Uterus (tissue), 4 donors: ENCODE data around the gene HOXD10. TPM values are rescaled to one million over a fixed set of nuclear protein-coding genes. Genes with fewer than 3 reads are reported as not detected.

ENCODE experiments used
- DNase-seq, 2 donors: peaks; one replicate each; pipeline ENCODE4 v3.0.0-alpha.2; 2019 to 2020
- H3K27ac ChIP-seq, 2 donors: fragments of 200-600 bp; sonication (generic); 1 replicate in 1 of 2; 2 replicates in 1 of 2; pipeline ENCODE4 v1.5.1; 2016 to 2018
- H3K27me3 ChIP-seq, 2 donors: fragments of 200-600 bp; sonication (generic); one replicate each; pipeline ENCODE4 v1.5.1; 2018 to 2019; ENCODE audit warnings: control low read depth in 1 of 2
- H3K36me3 ChIP-seq, 2 donors: fragments of 200-600 bp; sonication (generic); one replicate each; pipeline ENCODE4 v1.5.1; 2019; ENCODE audit warnings: control low read depth in 1 of 2
- H3K4me1 ChIP-seq, 2 donors: fragments of 200-600 bp; sonication (generic); one replicate each; pipeline ENCODE4 v1.5.1; 2018 to 2019; ENCODE audit warnings: control low read depth in 1 of 2
- H3K4me3 ChIP-seq, 2 donors: fragments of 200-600 bp; sonication (generic); 1 replicate in 1 of 2; 2 replicates in 1 of 2; pipeline ENCODE4 v1.5.1; 2018 to 2019; ENCODE audit warnings: mild to moderate bottlenecking in 1 of 2
- H3K9me3 ChIP-seq, 2 donors: fragments of 200-600 bp; sonication (generic); one replicate each; pipeline ENCODE4 v1.5.1; 2019; ENCODE audit warnings: control low read depth in 1 of 2
- POLR2A ChIP-seq, 2 donors: fragments of 450-650 bp; IDR thresholded peaks; one replicate each; pipeline ENCODE4 v1.6.1; 2016; ENCODE audit warnings: antibody characterized with exemption in 2 of 2, mild to moderate bottlenecking in 1 of 2, moderate library complexity in 1 of 2
- intact Hi-C: fragments of 100-400 bp; cut with DNase I; formaldehyde crosslinking; loops from one replicate; pipeline ENCODE4 v1.15.1; 2023; ENCODE audit warnings: low total_unique reads
- total RNA-seq, 4 donors: library from RNA; depleted of rRNA in 3 of 4; stranded (reverse); fragments of >200 nt in 3 of 4; gene quantifications; one replicate each; pipeline versions ENCODE4 v1.1.0 to v1.2.4, GENCODE V29; 2014 to 2023
- TF ChIP-seq, protein P1 (sequence below), 4 experiments: fragments of 200-600 bp in 2 of 4; fragments of 450-650 bp in 2 of 4; sonication (generic) in 2 of 4; IDR thresholded peaks; one replicate each; pipeline ENCODE4 v1.5.1; 2016 to 2019; ENCODE audit warnings: antibody characterized with exemption in 4 of 4, mild to moderate bottlenecking in 2 of 4, moderate library complexity in 1 of 4
- donor health status: DM: yes; HTN: yes; CAD: no.

Gene HOXD10
- total RNA-seq, 4 donors from 2014 or later: 6.8 to 81.0 (median 53.6) TPM

DNA sequence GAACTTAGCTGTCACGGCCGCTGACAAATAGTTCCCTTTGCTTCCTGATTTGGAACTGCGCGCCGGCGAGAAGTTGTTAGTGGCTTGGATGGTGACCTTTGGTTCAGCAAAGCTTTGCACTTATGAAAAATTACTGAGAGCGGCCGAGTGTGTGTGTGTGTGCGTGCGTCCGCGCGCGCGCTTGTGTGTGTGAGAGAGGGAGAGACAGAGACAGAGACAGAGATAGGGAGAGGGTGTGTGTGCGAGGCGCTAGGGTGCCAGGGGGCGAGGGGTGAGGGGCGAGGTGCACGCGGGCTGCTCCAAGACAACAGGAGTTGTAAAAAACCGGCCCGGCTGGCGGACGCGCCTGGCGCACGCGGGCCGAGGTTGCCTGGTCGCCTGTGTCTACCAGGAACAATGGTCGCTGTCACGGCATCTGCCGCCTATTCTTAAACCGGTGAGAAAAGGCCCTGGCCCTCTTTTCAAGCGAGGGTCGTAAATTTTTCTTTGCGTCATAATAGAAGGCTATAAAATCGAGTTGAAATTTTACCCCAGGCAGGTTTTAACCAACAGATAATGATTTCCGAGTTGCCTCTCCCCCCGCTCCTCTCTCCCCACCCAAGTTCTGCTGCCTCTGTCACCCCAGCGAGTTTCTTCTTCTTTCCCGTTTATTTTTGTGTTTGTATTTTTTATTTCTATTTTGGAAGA is 41.1 kb downstream of the HOXD10 start:
- Histone ChIP-seq H3K36me3 (no peaks in the 10 kb centered on the region), H3K4me1 (no peaks in the 10 kb centered on the region), H3K4me3 (peak overlapping the region; percentile 6 to 38), H3K27me3 (no peaks in the 10 kb centered on the region), H3K9me3 (no peaks in the 10 kb centered on the region), H3K27ac (peak overlapping the region; percentile 82 to 83)
- TF ChIP-seq POLR2A (IDR thresholded peaks at IDR 0.05): no peak
- TF ChIP-seq, protein P1, sequence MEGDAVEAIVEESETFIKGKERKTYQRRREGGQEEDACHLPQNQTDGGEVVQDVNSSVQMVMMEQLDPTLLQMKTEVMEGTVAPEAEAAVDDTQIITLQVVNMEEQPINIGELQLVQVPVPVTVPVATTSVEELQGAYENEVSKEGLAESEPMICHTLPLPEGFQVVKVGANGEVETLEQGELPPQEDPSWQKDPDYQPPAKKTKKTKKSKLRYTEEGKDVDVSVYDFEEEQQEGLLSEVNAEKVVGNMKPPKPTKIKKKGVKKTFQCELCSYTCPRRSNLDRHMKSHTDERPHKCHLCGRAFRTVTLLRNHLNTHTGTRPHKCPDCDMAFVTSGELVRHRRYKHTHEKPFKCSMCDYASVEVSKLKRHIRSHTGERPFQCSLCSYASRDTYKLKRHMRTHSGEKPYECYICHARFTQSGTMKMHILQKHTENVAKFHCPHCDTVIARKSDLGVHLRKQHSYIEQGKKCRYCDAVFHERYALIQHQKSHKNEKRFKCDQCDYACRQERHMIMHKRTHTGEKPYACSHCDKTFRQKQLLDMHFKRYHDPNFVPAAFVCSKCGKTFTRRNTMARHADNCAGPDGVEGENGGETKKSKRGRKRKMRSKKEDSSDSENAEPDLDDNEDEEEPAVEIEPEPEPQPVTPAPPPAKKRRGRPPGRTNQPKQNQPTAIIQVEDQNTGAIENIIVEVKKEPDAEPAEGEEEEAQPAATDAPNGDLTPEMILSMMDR (IDR thresholded peaks at IDR 0.05): no peak
- intact Hi-C loops: no loop called here
- DNase-seq: no peak

- H3K36me3 ChIP-seq: no peaks in the 10 kb centered on the region
- TF ChIP-seq, protein P1 (IDR thresholded peaks at IDR 0.05): no peak
- TF ChIP-seq POLR2A (IDR thresholded peaks at IDR 0.05): no peak
- no peaks in the 10 kb centered on the region for H3K9me3 ChIP-seq
- no peak for DNase-seq
- no peaks in the 10 kb centered on the region for H3K4me1 ChIP-seq
- H3K4me3 ChIP-seq: peak overlapping the region; percentile 6 to 38
- no peaks in the 10 kb centered on the region for H3K27me3 ChIP-seq
- intact Hi-C loops: no loop called here
- peak overlapping the region; percentile 82 to 83 for H3K27ac ChIP-seq
Observed at GRCh38 chr2:176158186-176158591, 41.6 kb downstream of the HOXD10 start.

- Histone ChIP-seq H3K4me3 (peak overlapping the region in 1 of 2 donors; percentile 38), H3K36me3 (no peaks in the 10 kb centered on the region), H3K27me3 (no peaks in the 10 kb centered on the region), H3K9me3 (no peaks in the 10 kb centered on the region), H3K4me1 (no peaks in the 10 kb centered on the region), H3K27ac (peak overlapping the region; percentile 82 to 83)
- DNase-seq: no peak
- no peak for TF ChIP-seq POLR2A (IDR thresholded peaks at IDR 0.05)
- TF ChIP-seq, protein P1 (IDR thresholded peaks at IDR 0.05): no peak
- intact Hi-C loops: no loop called here
Observed at GRCh38 chr2:176158855-176159662, 42.5 kb downstream of the HOXD10 start.

GRCh38 chr2:176159663-176160250 is 43.2 kb downstream of the HOXD10 start:
- intact Hi-C loops: no loop called here
- H3K27me3 ChIP-seq: no peaks in the 10 kb centered on the region
- DNase-seq: no peak

DNA sequence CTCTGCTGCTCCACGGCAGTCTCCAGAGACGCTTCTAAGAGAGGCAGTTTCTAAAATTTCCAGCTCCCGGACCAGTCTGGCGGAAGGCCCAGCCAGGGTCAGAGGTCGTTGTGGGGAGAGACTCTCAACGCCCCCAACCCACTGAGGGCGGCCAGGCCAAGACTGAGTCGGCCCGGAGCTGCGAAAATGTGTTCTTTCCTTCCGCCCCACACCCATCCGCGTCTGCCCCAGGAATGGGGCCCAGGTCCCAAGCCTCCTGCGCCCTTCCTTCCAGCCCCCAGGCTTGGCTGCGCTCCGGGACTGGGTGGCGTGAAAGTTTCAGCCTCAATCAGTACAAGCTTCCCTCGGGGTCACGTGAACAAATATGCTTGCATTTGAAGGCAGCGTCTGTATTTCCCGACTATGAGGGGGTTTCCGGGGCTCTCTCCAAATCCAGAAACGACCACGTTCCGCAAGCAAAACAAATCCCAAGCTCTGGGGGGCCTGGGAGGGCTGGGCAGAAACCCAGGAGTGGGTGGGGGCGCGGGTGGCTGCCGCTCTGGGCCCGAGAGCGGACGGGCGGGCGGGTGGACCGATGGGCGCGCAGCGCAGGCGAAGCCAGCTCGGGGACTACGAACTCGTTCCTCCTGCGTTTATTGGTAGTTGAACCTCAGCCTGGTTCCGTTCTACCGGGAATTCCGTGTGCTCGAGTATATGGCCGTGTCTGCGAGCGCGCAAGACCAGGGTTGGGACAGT is 43.8 kb downstream of the HOXD10 start:
- intact Hi-C loops: no loop called here

More at GRCh38 chr2:176159663-176160250, 43.2 kb downstream of the HOXD10 start:
- H3K36me3 ChIP-seq: no peaks in the 10 kb centered on the region
- H3K4me1 ChIP-seq: no peaks in the 10 kb centered on the region
- H3K27ac ChIP-seq: peak overlapping the region; percentile 82 to 83
- no peaks in the 10 kb centered on the region for H3K9me3 ChIP-seq
- TF ChIP-seq POLR2A (IDR thresholded peaks at IDR 0.05): no peak
- peak overlapping the region in 1 of 2 donors; percentile 9 for H3K4me3 ChIP-seq

More for the DNA sequence above, 43.8 kb downstream of the HOXD10 start:
- no peak for DNase-seq
- H3K36me3 ChIP-seq: no peaks in the 10 kb centered on the region
- H3K4me3 ChIP-seq: peak overlapping the region; percentile 9 to 20
- peak overlapping the region; percentile 82 to 83 for H3K27ac ChIP-seq
- no peaks in the 10 kb centered on the region for H3K9me3 ChIP-seq
- no peak for TF ChIP-seq POLR2A (IDR thresholded peaks at IDR 0.05)
- TF ChIP-seq, protein P1 (IDR thresholded peaks at IDR 0.05): no peak
- H3K27me3 ChIP-seq: no peaks in the 10 kb centered on the region
- H3K4me1 ChIP-seq: no peaks in the 10 kb centered on the region
